HG03280 (cell line): ENCODE measurements around the gene TAB2.
"Not testable (repeated sequence)": the region's sequence is repeated elsewhere in the genome, so short reads cannot be mapped to it uniquely, and the experiment has no call there.

ENCODE experiments used
- ATAC-seq: cut with Tn5 transposase; IDR thresholded peaks from one replicate; pipeline ENCODE4 v1.9.1; 2021; ENCODE audit warnings: mild to moderate bottlenecking, moderate library complexity; ENCODE audit not compliant: unreplicated experiment

TAB2 gene

GRCh38 chr6:149311766-149312165, 5.7 kb upstream of the TAB2 start:
- ATAC-seq = no peak

- no peak for ATAC-seq
Measured at GRCh38 chr6:149313070-149313469, 4.4 kb upstream of the TAB2 start.

- ATAC-seq = no peak
Measured at GRCh38 chr6:149313861-149314260, 3.7 kb upstream of the TAB2 start.

- no peak for ATAC-seq
Measured at GRCh38 chr6:149314325-149314905, 3.1 kb upstream of the TAB2 start.

- no peak for ATAC-seq
Measured at GRCh38 chr6:149316108-149316727, 1.3 kb upstream of the TAB2 start.

GRCh38 chr6:149316740-149317643, 520 bp upstream of the TAB2 start:
- ATAC-seq = peak; percentile 67

GRCh38 chr6:149318581-149319286, 1.2 kb downstream of the TAB2 start:
- no peak for ATAC-seq

- no peak for ATAC-seq
Measured at GRCh38 chr6:149319422-149319821, 1.9 kb downstream of the TAB2 start.

- not testable (repeated sequence) for ATAC-seq
Measured at GRCh38 chr6:149320016-149320415, 2.5 kb downstream of the TAB2 start.

- no peak for ATAC-seq
Measured at GRCh38 chr6:149320796-149321195, 3.3 kb downstream of the TAB2 start.

GRCh38 chr6:149323353-149323752, 5.8 kb downstream of the TAB2 start:
- ATAC-seq = no peak

GRCh38 chr6:149323925-149324324, 6.4 kb downstream of the TAB2 start:
- ATAC-seq = no peak

- no peak for ATAC-seq
Measured at GRCh38 chr6:149324428-149324827, 6.9 kb downstream of the TAB2 start.

GRCh38 chr6:149325648-149326236, 8.2 kb downstream of the TAB2 start:
- ATAC-seq = no peak

GRCh38 chr6:149327638-149328037, 10.1 kb downstream of the TAB2 start:
- ATAC-seq = no peak

GRCh38 chr6:149328083-149328482, 10.6 kb downstream of the TAB2 start:
- ATAC-seq = no peak

GRCh38 chr6:149329529-149329928, 12.0 kb downstream of the TAB2 start:
- no peak for ATAC-seq

GRCh38 chr6:149330133-149330532, 12.6 kb downstream of the TAB2 start:
- ATAC-seq = no peak

GRCh38 chr6:149331043-149331807, 13.7 kb downstream of the TAB2 start:
- no peak for ATAC-seq

GRCh38 chr6:149331871-149332270, 14.4 kb downstream of the TAB2 start:
- no peak for ATAC-seq
